Stimulated activated CD4-positive, alpha-beta T cell treated with anti-CD3 and anti-CD28 coated beads, TNF-alpha, amount 100 ng/mL, for 48 hours (primary cell): Measurements from ENCODE around the gene OR52M1.

Source experiments
- DNase-seq, 3 donors: peaks; one replicate each; pipeline ENCODE4 v3.0.0-alpha.2; 2020; ENCODE audit warnings: low read depth in 3 of 3

The OR52M1 gene

GRCh38 chr11:4565371-4565770, 20.4 kb downstream of the OR52M1 start:
- DNase-seq, result no peak

GRCh38 chr11:4569075-4569474, 24.1 kb downstream of the OR52M1 start:
- DNase-seq, result no peak

GRCh38 chr11:4576880-4577279, 31.9 kb downstream of the OR52M1 start:
- no peak for DNase-seq

- no peak for DNase-seq
These were observed 32.8 kb downstream of the OR52M1 start for GRCh38 chr11:4577761-4578160.

GRCh38 chr11:4578624-4579023, 33.6 kb downstream of the OR52M1 start:
- no peak for DNase-seq

- DNase-seq, result no peak
These were observed 35.1 kb downstream of the OR52M1 start for GRCh38 chr11:4580124-4580523.

- DNase-seq, result no peak
These were observed 36.5 kb downstream of the OR52M1 start, which contains the start of gene OR52I2 for GRCh38 chr11:4581443-4581842. OR52I2 (plus strand) TSS chr11:4581743.

GRCh38 chr11:4589017-4589416, 44.0 kb downstream of the OR52M1 start:
- DNase-seq, result no peak

GRCh38 chr11:4593739-4594138, 48.7 kb downstream of the OR52M1 start, which contains the start of gene OR52I1:
OR52I1 (plus strand) TSS chr11:4594039; CDS start chr11:4594039, 0 bp downstream.
- DNase-seq, result no peak
